IMR-90 (cell line): ENCODE measurements around the gene CAMKMT. TPM values are rescaled to one million over a fixed set of nuclear protein-coding genes. Genes with fewer than 3 reads are reported as not detected.

Experiments used
- ATAC-seq: fragments of 200-7000 bp; cut with Tn5 transposase; 2 replicates; pipeline ENCODE4 v1.9.1; 2020; ENCODE audit warnings: low read depth, mild to moderate bottlenecking, moderate library complexity
- BruUV-seq: library from RNA; stranded (reverse); fragments of 400-500 nt; replicated peaks from 2 replicates; lab custom pipeline; 2021; lab: Mats Ljungman, UMichigan
- CTCF ChIA-PET: fragments of 300-600 bp; formaldehyde crosslinking; extraction: SDS; loops from one replicate; lab custom pipeline; 2021; ENCODE audit warnings: antibody characterized with exemption; lab: Yijun Ruan, JAX
- POLR2A ChIA-PET: fragments of 300-600 bp; sonication (Branson Sonifier 250); formaldehyde crosslinking; loops from one replicate; lab custom pipeline; 2022; ENCODE audit warnings: antibody characterized with exemption; ENCODE audit not compliant: unreplicated experiment; lab: Charles Lee
- DNase-seq: peaks from one replicate; pipeline ENCODE4 v3.0.0; 2013
- H2AFZ ChIP-seq: replicated peaks from 2 replicates; pipeline ENCODE3; 2013; ENCODE audit warnings: low read length, mild to moderate bottlenecking; ENCODE audit not compliant: poor library complexity
- H2AK5ac ChIP-seq: 2 replicates; pipeline ENCODE4 v1.6.1; 2013; ENCODE audit warnings: low read depth, low read length, inconsistent platforms
- H2AK9ac ChIP-seq: replicated peaks from 2 replicates; pipeline ENCODE3; 2013; ENCODE audit warnings: mild to moderate bottlenecking, low read depth, low read length, moderate library complexity; ENCODE audit not compliant: poor library complexity
- H2BK120ac ChIP-seq: 2 replicates; pipeline ENCODE4 v1.6.1; 2013; ENCODE audit warnings: low read depth, low read length, inconsistent platforms
- H2BK15ac ChIP-seq: 3 replicates; pipeline ENCODE4 v1.6.1; 2013; ENCODE audit warnings: low read depth, low read length, inconsistent platforms
- H2BK20ac ChIP-seq: 2 replicates; pipeline ENCODE4 v1.6.1; 2013; ENCODE audit warnings: low read depth, mild to moderate bottlenecking, inconsistent platforms, low read length, moderate library complexity
- H2BK5ac ChIP-seq: 2 replicates; pipeline ENCODE4 v1.6.1; 2013; ENCODE audit warnings: mild to moderate bottlenecking, low read depth, low read length, inconsistent platforms; ENCODE audit not compliant: poor library complexity, severe bottlenecking
- H3K14ac ChIP-seq: replicated peaks from 2 replicates; pipeline ENCODE4 v1.6.1; 2013; ENCODE audit warnings: low read depth, low read length, inconsistent platforms
- H3K18ac ChIP-seq: 2 replicates; pipeline ENCODE4 v1.6.1; 2013; ENCODE audit warnings: low read depth, low read length, control low read depth
- H3K23ac ChIP-seq: 2 replicates; pipeline ENCODE4 v1.6.1; 2013; ENCODE audit warnings: low read depth, low read length, inconsistent platforms
- H3K27ac ChIP-seq: 2 replicates; pipeline ENCODE4 v1.5.1; 2013; ENCODE audit warnings: mild to moderate bottlenecking, control low read depth, low read length; ENCODE audit not compliant: insufficient read depth
- H3K27me3 ChIP-seq: 2 replicates; pipeline ENCODE4 v1.6.1; 2013; ENCODE audit warnings: low read length; ENCODE audit not compliant: control insufficient read depth, insufficient read depth
- H3K36me3 ChIP-seq: 2 replicates; pipeline ENCODE4 v1.6.1; 2013; ENCODE audit warnings: low read length, mixed read lengths; ENCODE audit not compliant: control insufficient read depth, insufficient read depth
- H3K4ac ChIP-seq: 2 replicates; pipeline ENCODE4 v1.6.1; 2013; ENCODE audit warnings: low read depth, low read length, inconsistent platforms
- H3K4me1 ChIP-seq: 2 replicates; pipeline ENCODE4 v1.6.1; 2013; ENCODE audit warnings: low read length, mixed read lengths; ENCODE audit not compliant: control insufficient read depth, insufficient read depth
- H3K4me2 ChIP-seq: 2 replicates; pipeline ENCODE4 v1.6.1; 2013; ENCODE audit warnings: low read depth, mild to moderate bottlenecking, control low read depth, low read length, moderate library complexity
- H3K4me3 ChIP-seq: 2 replicates; pipeline ENCODE4 v1.5.1; 2013; ENCODE audit warnings: low read depth, mild to moderate bottlenecking, control low read depth, low read length, moderate library complexity; ENCODE audit not compliant: insufficient read depth
- H3K56ac ChIP-seq: 2 replicates; pipeline ENCODE4 v1.6.1; 2013; ENCODE audit warnings: low read length, inconsistent platforms; ENCODE audit not compliant: insufficient read depth; ENCODE audit errors: extremely low read depth
- H3K79me1 ChIP-seq, 2 experiments: 2 replicates each; pipeline ENCODE4 v1.6.1; 2013; ENCODE audit warnings: low read length in 2 of 2, inconsistent platforms in 1 of 2, low read depth in 1 of 2
- H3K9ac ChIP-seq: 2 replicates; pipeline ENCODE4 v1.6.1; 2013; ENCODE audit warnings: low read depth, low read length, control low read depth
- H3K9me1 ChIP-seq: 2 replicates; pipeline ENCODE4 v1.6.1; 2013; ENCODE audit warnings: low read length, inconsistent platforms; ENCODE audit not compliant: insufficient read depth
- H3K9me3 ChIP-seq: 2 replicates; pipeline ENCODE4 v1.6.1; 2013; ENCODE audit warnings: low read length; ENCODE audit not compliant: control insufficient read depth, insufficient read depth
- H4K20me1 ChIP-seq: 2 replicates; pipeline ENCODE4 v1.6.1; 2013; ENCODE audit warnings: low read length, inconsistent platforms; ENCODE audit not compliant: insufficient read depth
- H4K5ac ChIP-seq: 2 replicates; pipeline ENCODE4 v1.6.1; 2013; ENCODE audit warnings: mild to moderate bottlenecking, low read depth, low read length, control low read depth
- H4K8ac ChIP-seq, 2 experiments: 2 replicates each; pipeline ENCODE4 v1.6.1; 2013; ENCODE audit warnings: low read depth in 2 of 2, low read length in 2 of 2, control low read depth in 1 of 2, inconsistent platforms in 1 of 2
- H4K91ac ChIP-seq: 2 replicates; pipeline ENCODE4 v1.6.1; 2013; ENCODE audit warnings: low read depth, low read length, inconsistent platforms; ENCODE audit not compliant: insufficient read depth
- CTCF ChIP-seq: conservative IDR thresholded peaks from 2 replicates; pipeline ENCODE4 v1.5.1; 2012; ENCODE audit warnings: mild to moderate bottlenecking, low read depth, low read length, improper control_type of control experiment
- MAFK ChIP-seq: IDR thresholded peaks from 2 replicates; pipeline ENCODE4 v1.6.1; 2012; ENCODE audit warnings: low read depth, low read length, improper control_type of control experiment
- MAZ ChIP-seq: IDR thresholded peaks from 2 replicates; pipeline ENCODE4 v1.6.1; 2012; ENCODE audit warnings: low read depth, mild to moderate bottlenecking, low read length, improper control_type of control experiment, moderate library complexity, borderline replicate concordance
- MXI1 ChIP-seq: IDR thresholded peaks from 2 replicates; pipeline ENCODE4 v1.6.1; 2012; ENCODE audit warnings: low read depth, mild to moderate bottlenecking, low read length, moderate library complexity, borderline replicate concordance
- NFE2L2 ChIP-seq: fragments of 150-350 bp; IDR thresholded peaks from 2 replicates; pipeline ENCODE4 v1.6.1; 2016; ENCODE audit warnings: low read depth, mild to moderate bottlenecking, low read length
- RAD21 ChIP-seq: IDR thresholded peaks from 2 replicates; pipeline ENCODE4 v1.6.1; 2012; ENCODE audit warnings: low read length, improper control_type of control experiment
- RCOR1 ChIP-seq: IDR thresholded peaks from 2 replicates; pipeline ENCODE4 v1.6.1; 2012; ENCODE audit warnings: mild to moderate bottlenecking, low read length, improper control_type of control experiment; ENCODE audit not compliant: insufficient replicate concordance
- SMC3 ChIP-seq: fragments of 150-350 bp; IDR thresholded peaks from 2 replicates; pipeline ENCODE4 v1.6.1; 2016; ENCODE audit warnings: low read depth, mild to moderate bottlenecking, antibody characterized with exemption, low read length, moderate library complexity
- WGBS, 2 experiments: methylation state at CpG; one replicate each; pipeline versions ENCODE4 v1.1.5 to v1.1.7; 2013; ENCODE audit warnings: missing lambda C conversion rate in 2 of 2; ENCODE audit not compliant: insufficient read length in 1 of 2; ENCODE audit errors: extremely low coverage in 2 of 2; 5-methylcytosine and 5-hydroxymethylcytosine counted together
- dilution Hi-C: fragments of 300-500 bp; cut with HindIII; formaldehyde crosslinking; loops from one replicate; pipeline ENCODE4 v1.14.3; 2018; ENCODE audit warnings: low sequenced_read_pairs; ENCODE audit not compliant: unreplicated experiment
- in situ Hi-C: fragments of 300-500 bp; cut with MboI; formaldehyde crosslinking; loops from 3 replicates; pipeline ENCODE4 v1.14.3; 2019; ENCODE audit warnings: low sequenced_read_pairs, inconsistent platforms, mixed read lengths
- intact Hi-C: fragments of 100-400 bp; cut with micrococcal nuclease; formaldehyde crosslinking; loops from 2 replicates; pipeline ENCODE4 v1.10.0; 2022
- polyA plus RNA-seq, 3 experiments: library from polyadenylated mRNA; depleted of rRNA; stranded (reverse); fragments of >200 nt; gene quantifications; 2 replicates each; pipeline ENCODE4 v1.2.3, GENCODE V29; 2012; ENCODE audit warnings: low replicate concordance in 1 of 3
- total RNA-seq: library from RNA; depleted of rRNA; stranded (reverse); fragments of >200 nt; gene quantifications from 2 replicates; pipeline ENCODE4 v1.2.3, GENCODE V29; 2012

CAMKMT gene
- total and polyA plus RNA-seq, 2 of the 4 experiments (the other 2 are of a cell fraction), result 4.4 to 6.8 TPM

GRCh38 chr2:44515416-44515815 is 153.7 kb downstream of the CAMKMT start:
- Histone ChIP-seq H3K56ac (no peak overlapping the region), H3K9me3 (no peaks in the 10 kb centered on the region), H2BK5ac (no peak overlapping the region), H3K27me3 (no peaks in the 10 kb centered on the region; the same call in 1 of the 2 replicates), H2BK20ac (no peak overlapping the region), H2BK15ac (no peak overlapping the region), H3K18ac (no peak overlapping the region), H3K36me3 (no peaks in the 10 kb centered on the region), H3K23ac (no peak overlapping the region), H2AFZ (no peak overlapping the region), H4K8ac (no peak overlapping the region), H3K9me1 (no peaks in the 10 kb centered on the region), H4K5ac (no peak overlapping the region), H3K9ac (no peak overlapping the region), H2BK120ac (no peak overlapping the region), H3K79me1 (no peaks in the 10 kb centered on the region), H2AK9ac (no peak overlapping the region), H3K27ac (no peak overlapping the region), H2AK5ac (no peak overlapping the region), H3K4me3 (no peak overlapping the region), H3K4me1 (no peaks in the 10 kb centered on the region), H4K91ac (no peak overlapping the region), H3K4me2 (no peak overlapping the region), H3K14ac (no peak overlapping the region), H3K4ac (no peak overlapping the region), H4K20me1 (no peaks in the 10 kb centered on the region)
- ATAC-seq (no peak), DNase-seq (no peak)
- in situ Hi-C loops, result no loop called here
- no CpG with 5 or more reads among the region's 1 CpG for WGBS, 2 experiments
- ChIA-PET CTCF (no interaction called here), POLR2A (no interaction called here)
- dilution Hi-C loops, result no loop called here
- no TSS peak for BruUV-seq
- TF ChIP-seq MXI1 (no peak), MAZ (no peak), RCOR1 (no peak), NFE2L2 (no peak), CTCF (no peak), RAD21 (no peak), MAFK (no peak), SMC3 (no peak)
- intact Hi-C loops, result no loop called here
